ENCODE measurements around the gene IL13RA1. TPM values are rescaled to one million over a fixed set of nuclear protein-coding genes. Genes with fewer than 3 reads are reported as not detected.
A peak's percentile ranks its signal among the peaks of the same experiment; 100 is the strongest.

Gene IL13RA1
- total RNA-seq, 1 experiment from 2014 or later, result 28.2 TPM

GRCh38 chrX:118702741-118703140 lies 24.7 kb upstream of the IL13RA1 start:
- H3K4me2 ChIP-seq (ENCODE audit: low read length), result peak overlapping the region; percentile 37; the same call in 1 of the 2 replicates
- CTCF ChIA-PET, result no interaction called here
- POLR2A ChIA-PET, result no interaction called here

More at GRCh38 chrX:118702741-118703140, 24.7 kb upstream of the IL13RA1 start:
- peak; percentile 55 for TF ChIP-seq JUND (IDR thresholded peaks at IDR 0.05)
- TF ChIP-seq RAD21 (IDR thresholded peaks at IDR 0.05; ENCODE audit: low read depth), result no peak
- TF ChIP-seq EZH2 (IDR thresholded peaks at IDR 0.05), result no peak
- no peak for TF ChIP-seq CEBPB (IDR thresholded peaks at IDR 0.05; ENCODE audit: low read depth)
- no peak for TF ChIP-seq EGR1 (IDR thresholded peaks at IDR 0.05; ENCODE audit: low read depth)
- no peak for TF ChIP-seq POLR2A (IDR thresholded peaks at IDR 0.05; ENCODE audit: borderline replicate concordance, extremely low read depth, insufficient read depth, insufficient read length)
- TF ChIP-seq ZNF274 (IDR thresholded peaks at IDR 0.05; ENCODE audit: low read depth, low read length), result no peak
- no peak for TF ChIP-seq ZFX (IDR thresholded peaks at IDR 0.05)
- TF ChIP-seq, protein P1, sequence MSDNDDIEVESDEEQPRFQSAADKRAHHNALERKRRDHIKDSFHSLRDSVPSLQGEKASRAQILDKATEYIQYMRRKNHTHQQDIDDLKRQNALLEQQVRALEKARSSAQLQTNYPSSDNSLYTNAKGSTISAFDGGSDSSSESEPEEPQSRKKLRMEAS (IDR thresholded peaks at IDR 0.05), result no peak
- TF ChIP-seq POLR2AphosphoS5 (IDR thresholded peaks at IDR 0.05; ENCODE audit: low read depth, low read length), result no peak
- TF ChIP-seq SRF (IDR thresholded peaks at IDR 0.05; ENCODE audit: low read depth), result no peak
- no peak for TF ChIP-seq YY1 (IDR thresholded peaks at IDR 0.05; ENCODE audit: extremely low read depth, insufficient replicate concordance, low read depth, low read length)
- TF ChIP-seq CBX3 (IDR thresholded peaks at IDR 0.05; ENCODE audit: low read depth), result no peak
- peak; percentile 54 for TF ChIP-seq FOSL1 (IDR thresholded peaks at IDR 0.05; ENCODE audit: low read depth)
- no peak for TF ChIP-seq REST (IDR thresholded peaks at IDR 0.05; ENCODE audit: low read depth)
- TF ChIP-seq SP1 (IDR thresholded peaks at IDR 0.05; ENCODE audit: low read depth), result peak; percentile 59
- TF ChIP-seq ATF3 (IDR thresholded peaks at IDR 0.05), result no peak
- TF ChIP-seq, protein P2, sequence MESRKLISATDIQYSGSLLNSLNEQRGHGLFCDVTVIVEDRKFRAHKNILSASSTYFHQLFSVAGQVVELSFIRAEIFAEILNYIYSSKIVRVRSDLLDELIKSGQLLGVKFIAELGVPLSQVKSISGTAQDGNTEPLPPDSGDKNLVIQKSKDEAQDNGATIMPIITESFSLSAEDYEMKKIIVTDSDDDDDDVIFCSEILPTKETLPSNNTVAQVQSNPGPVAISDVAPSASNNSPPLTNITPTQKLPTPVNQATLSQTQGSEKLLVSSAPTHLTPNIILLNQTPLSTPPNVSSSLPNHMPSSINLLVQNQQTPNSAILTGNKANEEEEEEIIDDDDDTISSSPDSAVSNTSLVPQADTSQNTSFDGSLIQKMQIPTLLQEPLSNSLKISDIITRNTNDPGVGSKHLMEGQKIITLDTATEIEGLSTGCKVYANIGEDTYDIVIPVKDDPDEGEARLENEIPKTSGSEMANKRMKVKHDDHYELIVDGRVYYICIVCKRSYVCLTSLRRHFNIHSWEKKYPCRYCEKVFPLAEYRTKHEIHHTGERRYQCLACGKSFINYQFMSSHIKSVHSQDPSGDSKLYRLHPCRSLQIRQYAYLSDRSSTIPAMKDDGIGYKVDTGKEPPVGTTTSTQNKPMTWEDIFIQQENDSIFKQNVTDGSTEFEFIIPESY (IDR thresholded peaks at IDR 0.05; ENCODE audit: extremely low read depth, insufficient replicate concordance, low read length), result no peak
- no peak for TF ChIP-seq SIN3A (IDR thresholded peaks at IDR 0.05; ENCODE audit: low read depth)
- TF ChIP-seq TCF7L2 (IDR thresholded peaks at IDR 0.05; ENCODE audit: borderline replicate concordance, extremely low read depth, insufficient read depth, insufficient read length), result no peak
- TF ChIP-seq ELF1 (IDR thresholded peaks at IDR 0.05; ENCODE audit: borderline replicate concordance, low read depth), result no peak
- TF ChIP-seq EZH2phosphoT487 (IDR thresholded peaks at IDR 0.05; ENCODE audit: borderline replicate concordance), result no peak
- Histone ChIP-seq H3K27me3 (ENCODE audit: insufficient read depth, low read length) (no peaks in the 10 kb centered on the region; the same call in 1 of the 2 replicates), H3K9me2 (ENCODE audit: insufficient read depth) (no peaks in the 10 kb centered on the region), H3K4me1 (ENCODE audit: control insufficient read depth in 1 of 2, insufficient read depth in 2 of 2, low read length in 2 of 2) (peaks cover 0 to 8% of the 10 kb centered on the region in 2 experiments; a peak in 2 of 4 replicates), H3K9ac (ENCODE audit: low read length) (no peak overlapping the region), H3K79me2 (ENCODE audit: insufficient read depth, low read length) (no peaks in the 10 kb centered on the region), H3K9me3 (ENCODE audit: control insufficient read depth in 1 of 2, insufficient read depth in 1 of 2, low read depth in 1 of 2, low read length in 2 of 2) (no peaks in the 10 kb centered on the region), H3K27ac (ENCODE audit: low read depth, low read length) (no peak overlapping the region), H4K20me1 (ENCODE audit: insufficient read depth) (no peaks in the 10 kb centered on the region), H3K36me3 (ENCODE audit: control insufficient read depth in 1 of 2, insufficient read depth in 2 of 2, low read length in 2 of 2) (no peaks in the 10 kb centered on the region), H2AFZ (ENCODE audit: low read depth, low read length, poor library complexity, severe bottlenecking) (no peak overlapping the region), H3K4me3 (replicated peaks in 1 of 2; ENCODE audit: low read depth in 1 of 2, low read length in 2 of 2) (no peak overlapping the region)
- DNase-seq (ENCODE audit: low read depth, low spot score) (peak; percentile 49), ATAC-seq (peak; percentile 70)
- no TSS peak for BruUV-seq (replicated peaks)
- RAD21 ChIA-PET (ENCODE audit: low non-redundant PET in 1 of 2, low total read pairs in 2 of 2, uncharacterized antibody in 2 of 2, unreplicated experiment in 2 of 2), result no interaction called here
- intact Hi-C loops (cut with micrococcal nuclease), result loop anchor here (10.0 kb wide), 1 partner anchor 68 kb away; no protein-coding TSS in a partner anchor
